Gastrocnemius medialis (tissue), 4 donors: ENCODE measurements around the gene RWDD3.

Experiments used
- POLR2A ChIP-seq, 2 donors: fragments of 450-650 bp; IDR thresholded peaks; one replicate each; pipeline ENCODE4 v1.6.1; 2017; ENCODE audit warnings: antibody characterized with exemption in 2 of 2, mild to moderate bottlenecking in 2 of 2, moderate library complexity in 2 of 2
- TF ChIP-seq, protein P1 (sequence below), 5 experiments: fragments of 450-650 bp in 3 of 5; fragments of 200-600 bp in 2 of 5; sonication (generic) in 2 of 5; IDR thresholded peaks in 4 of 5; conservative IDR thresholded peaks in 1 of 5; 1 replicate in 4 of 5; 2 replicates in 1 of 5; pipeline ENCODE4 v1.5.1; 2016 to 2019; ENCODE audit warnings: antibody characterized with exemption in 5 of 5, mild to moderate bottlenecking in 3 of 5, moderate library complexity in 3 of 5

- TF ChIP-seq, protein P1, sequence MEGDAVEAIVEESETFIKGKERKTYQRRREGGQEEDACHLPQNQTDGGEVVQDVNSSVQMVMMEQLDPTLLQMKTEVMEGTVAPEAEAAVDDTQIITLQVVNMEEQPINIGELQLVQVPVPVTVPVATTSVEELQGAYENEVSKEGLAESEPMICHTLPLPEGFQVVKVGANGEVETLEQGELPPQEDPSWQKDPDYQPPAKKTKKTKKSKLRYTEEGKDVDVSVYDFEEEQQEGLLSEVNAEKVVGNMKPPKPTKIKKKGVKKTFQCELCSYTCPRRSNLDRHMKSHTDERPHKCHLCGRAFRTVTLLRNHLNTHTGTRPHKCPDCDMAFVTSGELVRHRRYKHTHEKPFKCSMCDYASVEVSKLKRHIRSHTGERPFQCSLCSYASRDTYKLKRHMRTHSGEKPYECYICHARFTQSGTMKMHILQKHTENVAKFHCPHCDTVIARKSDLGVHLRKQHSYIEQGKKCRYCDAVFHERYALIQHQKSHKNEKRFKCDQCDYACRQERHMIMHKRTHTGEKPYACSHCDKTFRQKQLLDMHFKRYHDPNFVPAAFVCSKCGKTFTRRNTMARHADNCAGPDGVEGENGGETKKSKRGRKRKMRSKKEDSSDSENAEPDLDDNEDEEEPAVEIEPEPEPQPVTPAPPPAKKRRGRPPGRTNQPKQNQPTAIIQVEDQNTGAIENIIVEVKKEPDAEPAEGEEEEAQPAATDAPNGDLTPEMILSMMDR (IDR thresholded peaks at IDR 0.05 in 4 of 5, conservative IDR thresholded peaks at IDR 0.05 in 1 of 5), result no peak
- TF ChIP-seq POLR2A (IDR thresholded peaks at IDR 0.05), result no peak
Observed at GRCh38 chr1:95222629-95223028, 11.4 kb upstream of the RWDD3 start.
